Small intestine (tissue), 7 donors: Measurements from ENCODE around the gene TGFB2. TPM values are rescaled to one million over a fixed set of nuclear protein-coding genes. Genes with fewer than 3 reads are reported as not detected.

Experiments
- DNase-seq, 2 donors: peaks; one replicate each; pipeline versions ENCODE4 v3.0.0 to v3.0.0-alpha.2; 2013
- FAIRE-seq: peaks from 2 replicates; lab custom pipeline; 2012; peaks lifted over from hg19 to GRCh38; lab: Jason Lieb, UNC
- H3K27ac ChIP-seq, 3 donors: one replicate each; pipeline ENCODE4 v1.5.1; 2013; ENCODE audit warnings: low read length in 2 of 3, mild to moderate bottlenecking in 2 of 3, control low read depth in 1 of 3, inconsistent platforms in 1 of 3, low read depth in 1 of 3, moderate library complexity in 1 of 3
- H3K27me3 ChIP-seq, 3 donors: one replicate each; pipeline ENCODE4 v1.6.1; 2013; ENCODE audit warnings: low read length in 3 of 3, inconsistent platforms in 1 of 3; ENCODE audit not compliant: control insufficient read depth in 3 of 3, insufficient read depth in 3 of 3
- H3K36me3 ChIP-seq, 3 donors: one replicate each; pipeline ENCODE4 v1.6.1; 2013; ENCODE audit warnings: low read length in 3 of 3, inconsistent platforms in 1 of 3, low read depth in 1 of 3, mild to moderate bottlenecking in 1 of 3, moderate library complexity in 1 of 3; ENCODE audit not compliant: control insufficient read depth in 3 of 3, insufficient read depth in 2 of 3
- H3K4me1 ChIP-seq, 3 donors: one replicate each; pipeline ENCODE4 v1.6.1; 2013; ENCODE audit warnings: low read length in 2 of 3, inconsistent platforms in 1 of 3, low read depth in 1 of 3, mild to moderate bottlenecking in 1 of 3, moderate library complexity in 1 of 3; ENCODE audit not compliant: control insufficient read depth in 3 of 3, insufficient read depth in 2 of 3
- H3K4me3 ChIP-seq, 3 donors: one replicate each; pipeline ENCODE4 v1.5.1; 2013; ENCODE audit warnings: low read length in 3 of 3, control low read depth in 1 of 3, inconsistent platforms in 1 of 3, low read depth in 1 of 3, mild to moderate bottlenecking in 1 of 3, moderate library complexity in 1 of 3
- H3K9me3 ChIP-seq, 2 donors: one replicate each; pipeline ENCODE4 v1.6.1; 2013; ENCODE audit warnings: low read depth in 1 of 2, low read length in 1 of 2; ENCODE audit not compliant: control insufficient read depth in 2 of 2, insufficient read depth in 1 of 2
- WGBS, 3 donors: extraction: QIAGEN DNeasy Blood & Tissue Kit; methylation state at CpG; one replicate each; pipeline ENCODE4 v1.1.7; 2013; 5-methylcytosine and 5-hydroxymethylcytosine counted together
- polyA plus RNA-seq, 4 donors: library from polyadenylated mRNA; stranded (reverse) in 3 of 4; unstranded in 1 of 4; fragments of 200-250 nt in 3 of 4; fragments of 120-200 nt in 1 of 4; gene quantifications; one replicate each; pipeline versions ENCODE4 v1.2.1 to v1.2.3, GENCODE V29; 2013
- donor health status: healthy with polysubstance abuse.
- donor health status: control.
- donor health status: control.
- donor health status: Bipolar disorder and iron deficiency.
- donor health status: healthy.

TGFB2 gene
- polyA plus RNA-seq, 4 donors, result 0.49 to 0.95 (median 0.81) TPM; not detected in 1

DNA sequence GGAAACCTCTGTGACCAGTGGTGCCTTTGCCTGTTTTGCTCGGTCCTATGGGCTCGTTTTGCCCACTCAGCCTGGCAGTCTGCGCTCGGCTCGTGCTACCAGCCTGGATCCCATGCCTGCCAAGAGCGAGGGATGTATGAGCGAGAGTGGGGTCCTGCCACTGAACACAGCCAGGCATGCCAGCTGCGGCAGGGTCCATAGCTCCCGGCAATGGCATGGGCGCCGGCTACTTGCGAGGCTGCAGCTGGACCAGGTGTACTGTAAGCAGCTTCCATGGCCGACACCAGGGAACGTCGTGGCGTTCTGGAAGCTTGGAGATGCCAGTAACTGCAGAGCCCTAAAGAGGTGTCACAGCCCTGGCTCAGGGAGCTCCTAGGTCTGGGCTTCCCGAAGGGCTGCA is 22.4 kb upstream of the TGFB2 start:
- no peak overlapping the region for H3K27ac ChIP-seq
- DNase-seq (no peak), FAIRE-seq (no peak)
- no peaks in the 10 kb centered on the region for H3K9me3 ChIP-seq
- no peaks in the 10 kb centered on the region for H3K4me1 ChIP-seq
- WGBS, 3 donors, result 97 to 98% (median 97%) methylated on average over 17 of the region's 17 CpGs
- no peaks in the 10 kb centered on the region for H3K27me3 ChIP-seq
- no peak overlapping the region for H3K4me3 ChIP-seq
- H3K36me3 ChIP-seq, result peaks cover 3 to 23% (median 3%) of the 10 kb centered on the region in 3 donors

DNA sequence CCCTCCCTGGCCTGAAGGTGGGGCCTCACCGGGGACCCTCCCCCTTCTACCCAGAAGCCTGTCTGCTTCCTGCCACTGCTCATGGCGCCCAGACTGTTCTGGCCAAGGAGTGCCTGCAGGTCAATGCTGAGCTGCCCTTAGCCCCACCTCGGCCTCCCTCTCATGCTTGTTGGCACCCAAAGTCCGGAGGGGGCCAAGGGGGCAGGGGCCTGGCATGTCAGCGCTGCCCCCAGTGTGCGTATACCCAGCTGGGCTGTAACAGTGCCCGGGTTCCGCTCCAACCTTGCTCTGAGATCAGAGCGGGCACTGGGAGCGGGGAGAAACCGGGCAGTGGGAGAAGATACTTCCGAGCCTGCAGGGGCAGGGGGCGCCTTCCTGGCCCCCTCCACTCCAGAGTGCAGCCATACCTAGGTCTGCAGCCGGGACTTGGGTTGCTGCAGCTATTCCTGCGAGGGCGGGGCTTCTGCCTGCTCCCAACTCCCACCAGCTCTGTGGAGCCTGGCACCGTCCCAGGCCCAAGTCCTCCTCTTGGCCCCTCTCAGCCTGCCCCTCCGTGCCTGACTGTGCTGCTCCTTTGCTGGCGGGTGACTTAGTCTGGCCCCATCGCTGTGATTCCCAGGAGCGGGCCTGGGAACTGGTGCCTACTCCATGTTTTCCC is 21.4 kb upstream of the TGFB2 start:
- DNase-seq, result no peak

DNA sequence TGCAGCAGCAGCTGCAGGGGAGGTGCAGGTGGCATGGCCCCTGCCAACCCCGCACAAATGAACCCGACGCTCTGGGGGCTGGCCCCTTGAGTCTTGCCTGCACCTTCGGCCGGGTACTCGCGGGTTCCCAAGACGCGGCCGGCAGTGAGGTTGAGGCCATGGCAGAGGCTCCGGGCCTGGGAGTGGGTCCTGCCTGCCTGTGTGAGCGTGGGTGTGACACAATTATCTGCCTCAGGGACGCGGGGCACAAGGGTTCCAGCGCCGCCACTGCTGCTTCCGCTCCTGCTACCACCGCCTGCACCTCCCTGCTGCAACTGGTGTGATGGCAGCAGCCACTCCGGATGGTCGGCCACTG is 20.9 kb upstream of the TGFB2 start:
- Histone ChIP-seq H3K27me3 (no peaks in the 10 kb centered on the region), H3K36me3 (peaks cover 3 to 23% (median 3%) of the 10 kb centered on the region in 3 donors), H3K4me1 (no peaks in the 10 kb centered on the region), H3K9me3 (no peaks in the 10 kb centered on the region), H3K27ac (no peak overlapping the region), H3K4me3 (no peak overlapping the region)
- FAIRE-seq (no peak), DNase-seq (no peak)
- WGBS, 3 donors, result 95 to 98% (median 98%) methylated on average over 20 of the region's 20 CpGs

More for the DNA sequence above, 21.4 kb upstream of the TGFB2 start:
- no peak for FAIRE-seq
- Histone ChIP-seq H3K27me3 (no peaks in the 10 kb centered on the region), H3K4me1 (no peaks in the 10 kb centered on the region), H3K9me3 (no peaks in the 10 kb centered on the region), H3K27ac (no peak overlapping the region), H3K36me3 (peaks cover 3 to 23% (median 3%) of the 10 kb centered on the region in 3 donors), H3K4me3 (no peak overlapping the region)
- 97 to 98% (median 98%) methylated on average over 21 of the region's 21 CpGs for WGBS, 3 donors

- peaks cover 0 to 9% (median 0%) of the 10 kb centered on the region in 3 donors for H3K36me3 ChIP-seq
- H3K4me1 ChIP-seq, result no peaks in the 10 kb centered on the region
- FAIRE-seq, result no peak
- H3K9me3 ChIP-seq, result no peaks in the 10 kb centered on the region
- H3K4me3 ChIP-seq, result no peak overlapping the region
- no peak overlapping the region for H3K27ac ChIP-seq
- WGBS, 3 donors, result 83 to 91% (median 90%) methylated on average over 3 of the region's 3 CpGs
- H3K27me3 ChIP-seq, result no peaks in the 10 kb centered on the region
- no peak for DNase-seq
Measured at GRCh38 chr1:218328769-218329168, 16.4 kb upstream of the TGFB2 start.

- Histone ChIP-seq H3K27ac (no peak overlapping the region), H3K4me1 (no peaks in the 10 kb centered on the region), H3K4me3 (no peak overlapping the region), H3K27me3 (no peaks in the 10 kb centered on the region), H3K9me3 (no peaks in the 10 kb centered on the region), H3K36me3 (peaks cover 0 to 3% (median 0%) of the 10 kb centered on the region in 3 donors)
- WGBS, 3 donors, result 27 to 30% (median 28%) methylated on average over 4 of the region's 4 CpGs
- FAIRE-seq (no peak), DNase-seq (peak; percentile 40 to 48)
Measured at GRCh38 chr1:218330043-218330623, 15.0 kb upstream of the TGFB2 start.

- FAIRE-seq, result no peak
- Histone ChIP-seq H3K9me3 (no peaks in the 10 kb centered on the region), H3K4me3 (no peak overlapping the region), H3K27me3 (no peaks in the 10 kb centered on the region), H3K27ac (no peak overlapping the region), H3K4me1 (peaks cover 0 to 2% (median 0%) of the 10 kb centered on the region in 3 donors), H3K36me3 (peaks cover 0 to under 1% (median 0%) of the 10 kb centered on the region in 3 donors)
- no peak for DNase-seq
Measured at GRCh38 chr1:218332416-218332815, 12.7 kb upstream of the TGFB2 start.

DNA sequence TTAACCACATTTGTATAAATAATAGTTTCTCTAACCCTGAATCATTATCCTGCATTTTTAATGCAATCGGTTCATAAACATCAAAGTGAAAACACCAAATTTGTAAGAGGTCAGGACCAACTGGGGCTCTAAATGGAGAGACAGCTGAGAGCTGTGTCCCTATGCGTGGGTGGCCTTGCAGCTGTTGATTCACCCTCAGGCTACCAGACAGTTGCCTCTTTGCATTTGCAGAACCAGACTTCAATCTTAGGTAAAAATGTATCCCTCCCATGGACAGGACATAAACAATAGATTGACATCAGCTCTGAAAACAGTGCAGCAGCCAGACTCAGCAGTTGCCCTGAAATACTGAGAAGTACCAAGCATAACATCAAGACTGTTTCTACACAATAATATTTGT is 8.8 kb upstream of the TGFB2 start:
- 68 to 74% (median 74%) methylated on average over 2 of the region's 2 CpGs for WGBS, 3 donors
- no peaks in the 10 kb centered on the region for H3K36me3 ChIP-seq
- no peak overlapping the region for H3K4me3 ChIP-seq
- DNase-seq (no peak), FAIRE-seq (no peak)
- H3K9me3 ChIP-seq, result no peaks in the 10 kb centered on the region
- H3K27ac ChIP-seq, result no peak overlapping the region
- H3K27me3 ChIP-seq, result no peaks in the 10 kb centered on the region
- peaks cover 0 to 2% (median 0%) of the 10 kb centered on the region in 3 donors for H3K4me1 ChIP-seq

DNA sequence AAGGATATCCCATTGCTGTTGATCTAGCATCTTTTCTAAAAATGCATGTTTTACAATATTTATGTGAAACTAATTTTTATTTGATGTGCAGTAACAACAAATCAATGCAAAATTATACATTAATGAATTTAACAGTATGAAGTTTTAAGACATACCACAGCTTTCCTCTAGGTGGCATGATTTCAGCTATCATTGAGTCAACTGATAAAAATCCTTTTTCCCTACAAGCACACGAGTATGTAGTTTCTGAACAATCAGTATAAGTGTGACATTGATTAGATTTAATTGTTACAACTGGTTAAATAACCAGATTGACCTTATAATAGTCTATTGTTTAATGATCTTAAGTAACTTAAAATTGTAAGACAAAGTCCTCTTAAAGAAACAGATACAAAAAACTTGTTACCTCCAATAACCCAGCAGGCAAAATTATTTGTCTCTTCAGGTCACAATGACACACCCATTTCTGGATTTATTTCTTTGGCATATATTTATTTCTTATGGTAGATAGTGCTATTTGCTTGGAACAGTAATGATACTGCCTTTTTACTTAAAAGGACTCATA is 5.8 kb upstream of the TGFB2 start:
- Histone ChIP-seq H3K4me3 (no peak overlapping the region), H3K27me3 (no peaks in the 10 kb centered on the region), H3K27ac (no peak overlapping the region), H3K4me1 (peaks cover 0 to 2% (median 0%) of the 10 kb centered on the region in 3 donors), H3K36me3 (no peaks in the 10 kb centered on the region), H3K9me3 (no peaks in the 10 kb centered on the region)
- WGBS, 3 donors, result 0 to 2% (median 2%) methylated on average over 1 of the region's 1 CpG
- FAIRE-seq (peak; percentile 95), DNase-seq (peak; percentile 31 to 39)
